ENCODE results near the gene TM4SF1.

- TF ChIP-seq CTCF (IDR thresholded peaks at IDR 0.05; ENCODE audit: low read length): no peak
- TF ChIP-seq EZH2phosphoT487 (IDR thresholded peaks at IDR 0.05; ENCODE audit: low read length): no peak
- TF ChIP-seq EZH2 (optimal IDR thresholded peaks at IDR 0.05; ENCODE audit: low read depth, low read length): no peak
Measured at GRCh38 chr3:149383703-149384102, 6.3 kb upstream of the TM4SF1 start.

All from MM.1S (cell line).